GM12878 (cell line): ENCODE data around the gene CHERP. TPM values are rescaled to one million over a fixed set of nuclear protein-coding genes. Genes with fewer than 3 reads are reported as not detected.

Experiments
- BCL3 ChIP-seq: IDR thresholded peaks from 2 replicates; pipeline ENCODE4 v1.6.1; 2011; ENCODE audit warnings: borderline replicate concordance, low read depth, mild to moderate bottlenecking, moderate library complexity, low read length; ENCODE audit not compliant: insufficient read depth, poor library complexity, severe bottlenecking
- EGR1 ChIP-seq, 2 experiments: IDR thresholded peaks; 1 replicate in 1 of 2; 2 replicates in 1 of 2; pipeline ENCODE4 v1.6.1; 2011 to 2012; ENCODE audit warnings: low read depth in 2 of 2, low read length in 2 of 2, borderline replicate concordance in 1 of 2, mild to moderate bottlenecking in 1 of 2, moderate library complexity in 1 of 2
- HDAC6 ChIP-seq: fragments of 200-600 bp; sonication (generic); IDR thresholded peaks from one replicate; pipeline ENCODE4 v1.8.0; 2017; ENCODE audit warnings: antibody characterized with exemption; ENCODE audit not compliant: unreplicated experiment
- PRDM15 ChIP-seq: fragments of 450-650 bp; formaldehyde crosslinking; IDR thresholded peaks from 2 replicates; pipeline ENCODE4 v1.4.0; 2020; ENCODE audit warnings: mild to moderate bottlenecking, moderate library complexity
- RELB ChIP-seq: fragments of 450-650 bp; IDR thresholded peaks from 2 replicates; pipeline ENCODE4 v1.6.1; 2017; ENCODE audit warnings: low read depth, mild to moderate bottlenecking, moderate library complexity
- TCF12 ChIP-seq: IDR thresholded peaks from 2 replicates; pipeline ENCODE4 v1.6.1; 2011; ENCODE audit warnings: low read depth, mild to moderate bottlenecking, low read length
- ZBTB4 ChIP-seq: fragments of 450-650 bp; formaldehyde crosslinking; IDR thresholded peaks from 2 replicates; pipeline ENCODE4 v1.4.0; 2022; ENCODE audit warnings: mild to moderate bottlenecking, moderate library complexity
- polyA plus RNA-seq, 11 experiments: library from polyadenylated mRNA; depleted of rRNA in 4 of 11; unstranded in 6 of 11; stranded (reverse) in 5 of 11; fragments of >200 nt; fragmentation: Nextera tagmentation in 4 of 11; fragmentation: Illumina TruSeq in 1 of 11; extraction: Ambion mirVana in 4 of 11; extraction: Trizol in 1 of 11; gene quantifications; 1 replicate in 1 of 11; 2 replicates in 10 of 11; pipeline versions ENCODE4 v1.2.1 to v1.2.3, GENCODE V29; 2011 to 2016; ENCODE audit warnings: inconsistent platforms in 2 of 11, missing spikeins in 2 of 11, low read depth in 1 of 11
- total RNA-seq, 4 experiments: library from RNA; depleted of rRNA in 3 of 4; stranded (reverse); fragments of >200 nt in 3 of 4; fragmentation: Illumina TruSeq in 1 of 4; extraction: Trizol in 1 of 4; gene quantifications; 2 replicates each; pipeline versions ENCODE4 v1.2.1 to v1.2.3, GENCODE V29; 2013 to 2021

Gene CHERP
- total and polyA plus RNA-seq, 10 of the 15 experiments (the other 5 are each of a cell fraction or from before 2014, with no cell fraction given), result 0.66 to 65.3 (median 12.2) TPM

- TF ChIP-seq PRDM15, result no peak
- no peak for TF ChIP-seq BCL3
- no peak for TF ChIP-seq RELB
- TF ChIP-seq ZBTB4 (CRISPR knock-in tag), result no peak
- no peak for TF ChIP-seq EGR1 (IDR thresholded peaks at IDR 0.05; ENCODE audit: borderline replicate concordance in 1 of 2, low read depth in 2 of 2, low read length in 2 of 2)
- TF ChIP-seq TCF12, result no peak
- TF ChIP-seq HDAC6, result no peak
These were observed 65.8 kb downstream of the CHERP start (continued) for GRCh38 chr19:16476401-16476800.
